ENCODE measurements around the gene CLEC6A.

GRCh38 chr12:8508910-8509841, 53.4 kb downstream of the CLEC6A start:
- TF ChIP-seq, protein P1, sequence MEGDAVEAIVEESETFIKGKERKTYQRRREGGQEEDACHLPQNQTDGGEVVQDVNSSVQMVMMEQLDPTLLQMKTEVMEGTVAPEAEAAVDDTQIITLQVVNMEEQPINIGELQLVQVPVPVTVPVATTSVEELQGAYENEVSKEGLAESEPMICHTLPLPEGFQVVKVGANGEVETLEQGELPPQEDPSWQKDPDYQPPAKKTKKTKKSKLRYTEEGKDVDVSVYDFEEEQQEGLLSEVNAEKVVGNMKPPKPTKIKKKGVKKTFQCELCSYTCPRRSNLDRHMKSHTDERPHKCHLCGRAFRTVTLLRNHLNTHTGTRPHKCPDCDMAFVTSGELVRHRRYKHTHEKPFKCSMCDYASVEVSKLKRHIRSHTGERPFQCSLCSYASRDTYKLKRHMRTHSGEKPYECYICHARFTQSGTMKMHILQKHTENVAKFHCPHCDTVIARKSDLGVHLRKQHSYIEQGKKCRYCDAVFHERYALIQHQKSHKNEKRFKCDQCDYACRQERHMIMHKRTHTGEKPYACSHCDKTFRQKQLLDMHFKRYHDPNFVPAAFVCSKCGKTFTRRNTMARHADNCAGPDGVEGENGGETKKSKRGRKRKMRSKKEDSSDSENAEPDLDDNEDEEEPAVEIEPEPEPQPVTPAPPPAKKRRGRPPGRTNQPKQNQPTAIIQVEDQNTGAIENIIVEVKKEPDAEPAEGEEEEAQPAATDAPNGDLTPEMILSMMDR (IDR thresholded peaks at IDR 0.05; ENCODE audit: low read depth, low read length) = no peak
- no peak for TF ChIP-seq EZH2phosphoT487 (IDR thresholded peaks at IDR 0.05; ENCODE audit: low read depth)

Measured in OCI-LY3 (cell line).